Fibroblast of villous mesenchyme (primary cell): ENCODE results near the gene HNRNPH2. TPM values are rescaled to one million over a fixed set of nuclear protein-coding genes. Genes with fewer than 3 reads are reported as not detected.

Experiments used
- DNase-seq: peaks from one replicate; pipeline ENCODE4 v3.0.0-alpha.2; 2010; ENCODE audit warnings: low read depth
- H3K4me3 ChIP-seq: 2 replicates; pipeline ENCODE4 v1.5.1; 2011; ENCODE audit warnings: low read depth, mild to moderate bottlenecking, low read length
- total RNA-seq: library from RNA; depleted of rRNA; stranded (reverse); fragments of >200 nt; gene quantifications from 2 replicates; pipeline ENCODE4 v1.2.3, GENCODE V29; 2012
- TF ChIP-seq, protein P1 (sequence below): IDR thresholded peaks from 2 replicates; pipeline ENCODE4 v1.5.1; 2012; ENCODE audit warnings: low read depth, mild to moderate bottlenecking, low read length; ENCODE audit not compliant: insufficient read depth

The HNRNPH2 gene
- total RNA-seq: 57.3 and 74.7 TPM in 2 replicates

- TF ChIP-seq, protein P1, sequence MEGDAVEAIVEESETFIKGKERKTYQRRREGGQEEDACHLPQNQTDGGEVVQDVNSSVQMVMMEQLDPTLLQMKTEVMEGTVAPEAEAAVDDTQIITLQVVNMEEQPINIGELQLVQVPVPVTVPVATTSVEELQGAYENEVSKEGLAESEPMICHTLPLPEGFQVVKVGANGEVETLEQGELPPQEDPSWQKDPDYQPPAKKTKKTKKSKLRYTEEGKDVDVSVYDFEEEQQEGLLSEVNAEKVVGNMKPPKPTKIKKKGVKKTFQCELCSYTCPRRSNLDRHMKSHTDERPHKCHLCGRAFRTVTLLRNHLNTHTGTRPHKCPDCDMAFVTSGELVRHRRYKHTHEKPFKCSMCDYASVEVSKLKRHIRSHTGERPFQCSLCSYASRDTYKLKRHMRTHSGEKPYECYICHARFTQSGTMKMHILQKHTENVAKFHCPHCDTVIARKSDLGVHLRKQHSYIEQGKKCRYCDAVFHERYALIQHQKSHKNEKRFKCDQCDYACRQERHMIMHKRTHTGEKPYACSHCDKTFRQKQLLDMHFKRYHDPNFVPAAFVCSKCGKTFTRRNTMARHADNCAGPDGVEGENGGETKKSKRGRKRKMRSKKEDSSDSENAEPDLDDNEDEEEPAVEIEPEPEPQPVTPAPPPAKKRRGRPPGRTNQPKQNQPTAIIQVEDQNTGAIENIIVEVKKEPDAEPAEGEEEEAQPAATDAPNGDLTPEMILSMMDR: no peak
- peak; percentile 99 for DNase-seq
- peak within 1 kb of the TSS; percentile 76 for H3K4me3 ChIP-seq
Measured at GRCh38 chrX:101407748-101408531, at the start of gene HNRNPH2, which contains the start of gene GLA. TSS of gene HNRNPH2 (plus strand) at chrX:101408222. CDS start at chrX:101411989, 3,767 bp downstream. TSS of gene GLA (minus strand) at chrX:101407925. CDS start at chrX:101407903, 22 bp downstream.

DNA sequence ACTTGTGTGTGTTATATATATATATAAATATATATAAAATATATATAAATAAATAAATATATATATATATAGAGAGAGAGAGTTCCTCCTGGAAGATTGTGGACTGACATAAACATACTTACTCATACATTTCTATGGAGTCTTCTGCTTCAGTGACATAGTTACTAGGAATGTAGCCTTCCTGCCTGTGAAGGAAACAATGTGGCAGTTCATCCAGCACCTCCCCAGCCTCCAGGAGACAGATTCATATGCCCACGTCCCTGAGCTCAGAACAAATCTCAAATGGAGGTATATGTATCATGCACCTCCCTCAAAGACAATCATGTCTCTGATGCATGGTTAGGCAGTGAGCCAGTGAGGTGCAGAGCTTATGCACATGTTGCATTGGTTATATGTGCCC lies 48.1 kb upstream of the HNRNPH2 start:
- DNase-seq: no peak
- TF ChIP-seq, protein P1: no peak
- H3K4me3 ChIP-seq: no peak overlapping the region

GRCh38 chrX:101360390-101360789 lies 47.6 kb upstream of the HNRNPH2 start:
- TF ChIP-seq, protein P1: no peak
- no peak overlapping the region for H3K4me3 ChIP-seq
- DNase-seq: no peak

DNA sequence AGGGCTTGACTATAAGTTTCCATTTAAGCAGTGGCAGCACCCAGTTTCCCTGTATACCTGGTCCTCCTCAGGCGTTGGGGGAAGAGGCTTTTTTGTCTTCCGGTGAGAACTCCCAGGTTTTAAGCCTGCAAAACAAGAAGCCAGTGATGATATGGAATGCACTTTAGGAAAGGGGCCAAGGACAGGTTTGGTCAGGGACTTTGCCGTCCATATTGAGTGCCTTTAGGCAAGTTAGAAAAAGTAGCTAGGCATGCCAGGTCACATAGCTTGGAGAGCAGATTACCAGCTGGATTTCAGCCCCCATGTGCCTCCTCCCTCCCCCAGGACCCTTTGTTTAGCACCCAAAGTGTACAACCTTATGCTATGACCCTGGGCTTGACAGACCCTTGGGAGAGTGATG lies 45.9 kb upstream of the HNRNPH2 start:
- no peak overlapping the region for H3K4me3 ChIP-seq
- DNase-seq: no peak

GRCh38 chrX:101362757-101363156 lies 45.3 kb upstream of the HNRNPH2 start:
- DNase-seq: no peak
- H3K4me3 ChIP-seq: no peak overlapping the region
- TF ChIP-seq, protein P1: no peak

More for the DNA sequence above, 45.9 kb upstream of the HNRNPH2 start:
- TF ChIP-seq, protein P1: no peak

DNA sequence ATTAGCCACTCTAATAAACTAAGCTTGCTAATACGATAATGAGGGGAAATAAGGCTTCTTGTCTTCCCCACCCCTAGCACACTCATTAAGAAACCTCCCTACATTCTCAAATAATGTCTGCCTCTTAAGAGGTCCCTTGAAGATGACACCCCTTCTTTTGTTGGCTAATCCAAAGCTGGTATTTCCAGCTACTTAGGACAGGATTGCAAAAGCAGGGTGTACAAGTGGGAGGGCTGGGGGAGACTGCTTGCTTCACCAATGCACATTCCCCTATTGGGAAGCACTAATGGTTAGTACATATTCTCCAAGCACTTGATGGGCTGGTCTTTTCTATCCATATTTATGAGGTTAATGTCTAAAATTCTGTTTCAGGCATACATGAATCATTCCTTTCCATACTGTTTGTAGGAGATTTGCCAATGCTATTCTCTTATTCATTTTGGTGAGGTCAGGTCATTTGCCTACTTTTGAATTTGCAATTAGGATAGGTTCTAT lies 42.7 kb upstream of the HNRNPH2 start:
- H3K4me3 ChIP-seq: no peak overlapping the region
- no peak for DNase-seq
- TF ChIP-seq, protein P1: no peak
